Thyroid gland (tissue), 4 donors: ENCODE data around the gene PDE6A.

Source experiments
- CTCF ChIP-seq, 6 experiments: fragments of 200-600 bp in 3 of 6; fragments of 450-650 bp in 3 of 6; sonication (generic) in 3 of 6; IDR thresholded peaks; one replicate each; pipeline ENCODE4 v1.5.1; 2016 to 2019; ENCODE audit warnings: antibody characterized with exemption in 6 of 6, mild to moderate bottlenecking in 2 of 6, inconsistent platforms in 1 of 6, moderate library complexity in 1 of 6
- POLR2A ChIP-seq, 2 donors: fragments of 450-650 bp; IDR thresholded peaks; one replicate each; pipeline ENCODE4 v1.6.1; 2017; ENCODE audit warnings: antibody characterized with exemption in 2 of 2, mild to moderate bottlenecking in 2 of 2, moderate library complexity in 1 of 2

- TF ChIP-seq CTCF (IDR thresholded peaks at IDR 0.05) (no peak), POLR2A (IDR thresholded peaks at IDR 0.05) (no peak)
These were observed 81.4 kb downstream of the PDE6A start for GRCh38 chr5:149863176-149863575.
